Stimulated activated naive B cell treated with anti-CD40 and anti-IgM and Interleukin-4, amounts not matched to agents 10 μg/mL and 1 μg/mL and 100 μg/mL, for 72 hours (primary cell): ENCODE data around the gene PARD3.

Source experiments
- ATAC-seq, 2 donors: fragments of 150-1000 bp; cut with Tn5 transposase; replicated peaks; 2 replicates each; pipeline ENCODE4 v1.10.0; 2021; ENCODE audit warnings: moderate library complexity in 1 of 2
- DNase-seq: peaks from one replicate; pipeline ENCODE4 v3.0.0; 2021
- H3K27ac Mint-ChIP-seq: one replicate; pipeline ENCODE4 v1.8.0; 2022; ENCODE audit warnings: mild to moderate bottlenecking, mixed read lengths
- H3K27me3 Mint-ChIP-seq, 2 donors: one replicate each; pipeline ENCODE4 v1.8.0; 2022; ENCODE audit warnings: mixed read lengths in 2 of 2
- H3K36me3 Mint-ChIP-seq, 2 donors: one replicate each; pipeline ENCODE4 v1.8.0; 2022; ENCODE audit warnings: mixed read lengths in 2 of 2, mild to moderate bottlenecking in 1 of 2
- H3K4me1 Mint-ChIP-seq, 2 donors: one replicate each; pipeline ENCODE4 v1.8.0; 2022; ENCODE audit warnings: mixed read lengths in 2 of 2, mild to moderate bottlenecking in 1 of 2
- H3K4me3 Mint-ChIP-seq, 2 donors: one replicate each; pipeline ENCODE4 v1.8.0; 2022; ENCODE audit warnings: mild to moderate bottlenecking in 2 of 2, mixed read lengths in 2 of 2, moderate library complexity in 1 of 2
- H3K9me3 Mint-ChIP-seq, 2 donors: one replicate each; pipeline ENCODE4 v1.8.0; 2022; ENCODE audit warnings: mixed read lengths in 2 of 2, mild to moderate bottlenecking in 1 of 2

PARD3 gene

GRCh38 chr10:34814223-34814912 is 728 bp downstream of the PARD3 start:
- peak; percentile 31 to 33 for ATAC-seq
- Mint-ChIP-seq H3K9me3 (no peaks in the 10 kb centered on the region), H3K36me3 (no peaks in the 10 kb centered on the region), H3K27me3 (peaks cover 52 to 72% of the 10 kb centered on the region in 2 donors), H3K4me1 (peaks cover 13 to 16% of the 10 kb centered on the region in 2 donors), H3K4me3 (peak overlapping the region; percentile 19 to 47), H3K27ac (no peak overlapping the region)
- DNase-seq = no peak

- no peak for ATAC-seq
Measured at GRCh38 chr10:34813626-34814222, 1.4 kb downstream of the PARD3 start.

GRCh38 chr10:34812771-34813170 is 2.3 kb downstream of the PARD3 start:
- H3K36me3 Mint-ChIP-seq = no peaks in the 10 kb centered on the region
- DNase-seq (no peak), ATAC-seq (no peak)
- no peaks in the 10 kb centered on the region for H3K9me3 Mint-ChIP-seq
- peaks cover 20 to 25% of the 10 kb centered on the region in 2 donors for H3K4me1 Mint-ChIP-seq
- H3K4me3 Mint-ChIP-seq = no peak overlapping the region
- H3K27ac Mint-ChIP-seq = no peak overlapping the region
- peaks cover 59 to 68% of the 10 kb centered on the region in 2 donors for H3K27me3 Mint-ChIP-seq

More at GRCh38 chr10:34813626-34814222, 1.4 kb downstream of the PARD3 start:
- Mint-ChIP-seq H3K27ac (no peak overlapping the region), H3K4me3 (peak overlapping the region; percentile 19 to 45), H3K4me1 (peaks cover 18 to 23% of the 10 kb centered on the region in 2 donors), H3K36me3 (no peaks in the 10 kb centered on the region), H3K27me3 (peaks cover 55 to 72% of the 10 kb centered on the region in 2 donors), H3K9me3 (no peaks in the 10 kb centered on the region)
- no peak for DNase-seq

- Mint-ChIP-seq H3K9me3 (no peaks in the 10 kb centered on the region), H3K36me3 (no peaks in the 10 kb centered on the region), H3K4me1 (peaks cover 20 to 25% of the 10 kb centered on the region in 2 donors), H3K27me3 (peaks cover 52 to 61% of the 10 kb centered on the region in 2 donors), H3K4me3 (no peak overlapping the region), H3K27ac (no peak overlapping the region)
- DNase-seq (no peak), ATAC-seq (no peak)
Measured at GRCh38 chr10:34811968-34812514, 3.1 kb downstream of the PARD3 start.

- H3K4me3 Mint-ChIP-seq = no peak overlapping the region
- ATAC-seq = no peak
- peaks cover 46 to 54% of the 10 kb centered on the region in 2 donors for H3K27me3 Mint-ChIP-seq
Measured at GRCh38 chr10:34811126-34811967, 3.7 kb downstream of the PARD3 start.

GRCh38 chr10:34809796-34810195 is 5.3 kb downstream of the PARD3 start:
- H3K27ac Mint-ChIP-seq = no peak overlapping the region
- DNase-seq (no peak), ATAC-seq (no peak)
- peaks cover 37 to 44% of the 10 kb centered on the region in 2 donors for H3K27me3 Mint-ChIP-seq
- no peaks in the 10 kb centered on the region for H3K36me3 Mint-ChIP-seq
- no peaks in the 10 kb centered on the region for H3K9me3 Mint-ChIP-seq
- H3K4me1 Mint-ChIP-seq = peaks cover 11% of the 10 kb centered on the region in 2 donors
- no peak overlapping the region for H3K4me3 Mint-ChIP-seq

More at GRCh38 chr10:34811126-34811967, 3.7 kb downstream of the PARD3 start:
- Mint-ChIP-seq H3K27ac (no peak overlapping the region), H3K36me3 (no peaks in the 10 kb centered on the region), H3K4me1 (peaks cover 18 to 20% of the 10 kb centered on the region in 2 donors), H3K9me3 (no peaks in the 10 kb centered on the region)
- DNase-seq = no peak

- ATAC-seq = peak; percentile 27 to 56
- peaks cover 11% of the 10 kb centered on the region in 2 donors for H3K4me1 Mint-ChIP-seq
- peak overlapping the region; percentile 32 for H3K27ac Mint-ChIP-seq
- H3K27me3 Mint-ChIP-seq = peaks cover 37 to 44% of the 10 kb centered on the region in 2 donors
- no peak for DNase-seq
- no peaks in the 10 kb centered on the region for H3K9me3 Mint-ChIP-seq
- peak overlapping the region; percentile 51 to 57 for H3K4me3 Mint-ChIP-seq
- no peaks in the 10 kb centered on the region for H3K36me3 Mint-ChIP-seq
Measured at GRCh38 chr10:34808801-34809745, 6.0 kb downstream of the PARD3 start.

- no peaks in the 10 kb centered on the region for H3K9me3 Mint-ChIP-seq
- DNase-seq (no peak), ATAC-seq (no peak)
- H3K4me1 Mint-ChIP-seq = peaks cover 11% of the 10 kb centered on the region in 2 donors
- no peak overlapping the region for H3K4me3 Mint-ChIP-seq
- peaks cover 32 to 38% of the 10 kb centered on the region in 2 donors for H3K27me3 Mint-ChIP-seq
- no peak overlapping the region for H3K27ac Mint-ChIP-seq
- no peaks in the 10 kb centered on the region for H3K36me3 Mint-ChIP-seq
Measured at GRCh38 chr10:34808336-34808735, 6.8 kb downstream of the PARD3 start.

- ATAC-seq (no peak), DNase-seq (no peak)
- Mint-ChIP-seq H3K27me3 (peaks cover 8 to 10% of the 10 kb centered on the region in 2 donors), H3K4me3 (no peak overlapping the region), H3K27ac (no peak overlapping the region), H3K9me3 (no peaks in the 10 kb centered on the region), H3K4me1 (peaks cover 7 to 8% of the 10 kb centered on the region in 2 donors), H3K36me3 (no peaks in the 10 kb centered on the region)
Measured at GRCh38 chr10:34804306-34804705, 10.8 kb downstream of the PARD3 start.

GRCh38 chr10:34802692-34803091 is 12.4 kb downstream of the PARD3 start:
- H3K27me3 Mint-ChIP-seq = no peaks in the 10 kb centered on the region
- DNase-seq = no peak
- H3K27ac Mint-ChIP-seq = no peak overlapping the region
- H3K4me1 Mint-ChIP-seq = no peaks in the 10 kb centered on the region
- H3K9me3 Mint-ChIP-seq = no peaks in the 10 kb centered on the region
- no peak for ATAC-seq
- H3K36me3 Mint-ChIP-seq = no peaks in the 10 kb centered on the region
- no peak overlapping the region for H3K4me3 Mint-ChIP-seq

- no peak for ATAC-seq
- DNase-seq = no peak
- H3K4me3 Mint-ChIP-seq = no peak overlapping the region
- no peaks in the 10 kb centered on the region for H3K27me3 Mint-ChIP-seq
- no peaks in the 10 kb centered on the region for H3K9me3 Mint-ChIP-seq
- no peak overlapping the region for H3K27ac Mint-ChIP-seq
- no peaks in the 10 kb centered on the region for H3K4me1 Mint-ChIP-seq
- no peaks in the 10 kb centered on the region for H3K36me3 Mint-ChIP-seq
Measured at GRCh38 chr10:34801097-34801733, 13.9 kb downstream of the PARD3 start.

- no peak for ATAC-seq
- Mint-ChIP-seq H3K4me3 (no peak overlapping the region), H3K27ac (no peak overlapping the region)
Measured at GRCh38 chr10:34800624-34801023, 14.5 kb downstream of the PARD3 start.

GRCh38 chr10:34798654-34799053 is 16.4 kb downstream of the PARD3 start:
- DNase-seq (no peak), ATAC-seq (no peak)
- Mint-ChIP-seq H3K36me3 (no peaks in the 10 kb centered on the region), H3K27ac (no peak overlapping the region), H3K27me3 (no peaks in the 10 kb centered on the region), H3K4me3 (no peak overlapping the region), H3K9me3 (no peaks in the 10 kb centered on the region), H3K4me1 (no peaks in the 10 kb centered on the region)

More at GRCh38 chr10:34800624-34801023, 14.5 kb downstream of the PARD3 start:
- Mint-ChIP-seq H3K4me1 (no peaks in the 10 kb centered on the region), H3K27me3 (no peaks in the 10 kb centered on the region), H3K36me3 (no peaks in the 10 kb centered on the region), H3K9me3 (no peaks in the 10 kb centered on the region)
- no peak for DNase-seq
